GM18907 (cell line): ENCODE measurements around the gene TIGD4.
"Not testable (repeated sequence)": the region's sequence is repeated elsewhere in the genome, so short reads cannot be mapped to it uniquely, and the experiment has no call there.

ENCODE experiments used
- ATAC-seq: cut with Tn5 transposase; IDR thresholded peaks from one replicate; pipeline ENCODE4 v1.9.1; 2021; ENCODE audit warnings: mild to moderate bottlenecking, moderate library complexity; ENCODE audit not compliant: unreplicated experiment

Gene TIGD4

DNA sequence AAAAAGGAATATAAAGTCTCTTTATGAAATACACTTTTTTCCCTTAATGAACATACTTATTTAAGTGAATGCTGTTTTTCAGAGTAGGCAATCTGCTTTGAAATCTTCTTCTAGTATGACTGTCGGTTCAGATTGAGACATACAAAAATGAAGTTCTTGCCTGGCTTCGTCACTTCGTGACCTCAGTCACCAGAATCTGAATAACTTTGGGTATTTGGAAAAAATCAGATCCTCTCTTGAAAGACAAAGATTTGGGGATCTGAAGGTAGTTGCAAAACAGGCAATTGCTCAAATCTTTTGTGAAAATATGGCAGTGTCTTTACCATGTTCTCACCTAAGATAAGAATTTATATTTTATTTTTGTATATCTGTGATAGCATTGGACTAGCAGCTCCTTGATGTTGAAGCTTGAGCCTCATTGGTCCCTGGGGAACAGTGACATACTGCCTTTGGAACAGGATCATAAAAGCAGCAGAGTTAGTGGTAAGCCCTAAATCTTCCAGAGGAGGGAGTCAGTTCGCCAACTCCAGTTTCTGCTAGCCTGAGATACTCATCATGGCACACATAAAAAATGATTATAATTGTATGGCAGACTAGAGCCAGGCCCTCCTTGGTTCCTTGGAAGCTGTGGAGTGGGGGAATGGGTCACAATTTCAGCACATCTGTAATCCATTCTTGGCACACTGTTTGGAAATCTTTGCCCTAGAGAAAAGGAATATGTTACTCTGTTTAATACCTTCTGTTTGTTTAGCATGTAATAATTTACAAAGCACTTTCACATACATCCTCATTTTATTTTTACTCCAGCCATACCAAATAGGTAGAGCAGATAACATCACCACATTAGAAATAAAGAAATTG, 5.2 kb upstream of the TIGD4 start:
- ATAC-seq: no peak

DNA sequence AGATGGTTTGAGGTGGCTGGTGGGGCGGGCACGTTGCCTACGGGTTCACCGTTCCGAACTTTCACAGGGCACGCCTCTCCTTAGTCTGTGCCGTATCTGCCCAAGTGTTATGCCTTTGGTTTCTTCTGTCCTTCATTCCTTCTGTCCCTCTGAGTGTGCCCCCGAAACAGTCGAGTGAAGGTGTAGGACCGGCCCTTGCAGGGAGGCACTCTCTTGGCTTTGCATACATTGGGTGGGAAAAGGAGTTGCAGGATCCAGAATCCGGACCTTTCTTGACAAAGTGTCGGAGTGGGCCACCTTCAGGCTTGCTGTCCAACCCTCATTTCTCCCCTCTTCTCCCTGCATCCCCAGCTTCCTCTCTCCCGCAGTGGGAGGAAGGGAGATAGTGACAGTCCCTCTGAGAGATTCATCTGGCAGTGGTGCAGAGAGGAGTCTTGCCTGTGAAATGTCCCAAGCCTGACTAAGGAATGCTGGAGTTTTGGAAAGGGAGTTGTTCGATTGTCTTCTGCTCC, 793 bp upstream of the TIGD4 start:
- ATAC-seq: peak; percentile 39

DNA sequence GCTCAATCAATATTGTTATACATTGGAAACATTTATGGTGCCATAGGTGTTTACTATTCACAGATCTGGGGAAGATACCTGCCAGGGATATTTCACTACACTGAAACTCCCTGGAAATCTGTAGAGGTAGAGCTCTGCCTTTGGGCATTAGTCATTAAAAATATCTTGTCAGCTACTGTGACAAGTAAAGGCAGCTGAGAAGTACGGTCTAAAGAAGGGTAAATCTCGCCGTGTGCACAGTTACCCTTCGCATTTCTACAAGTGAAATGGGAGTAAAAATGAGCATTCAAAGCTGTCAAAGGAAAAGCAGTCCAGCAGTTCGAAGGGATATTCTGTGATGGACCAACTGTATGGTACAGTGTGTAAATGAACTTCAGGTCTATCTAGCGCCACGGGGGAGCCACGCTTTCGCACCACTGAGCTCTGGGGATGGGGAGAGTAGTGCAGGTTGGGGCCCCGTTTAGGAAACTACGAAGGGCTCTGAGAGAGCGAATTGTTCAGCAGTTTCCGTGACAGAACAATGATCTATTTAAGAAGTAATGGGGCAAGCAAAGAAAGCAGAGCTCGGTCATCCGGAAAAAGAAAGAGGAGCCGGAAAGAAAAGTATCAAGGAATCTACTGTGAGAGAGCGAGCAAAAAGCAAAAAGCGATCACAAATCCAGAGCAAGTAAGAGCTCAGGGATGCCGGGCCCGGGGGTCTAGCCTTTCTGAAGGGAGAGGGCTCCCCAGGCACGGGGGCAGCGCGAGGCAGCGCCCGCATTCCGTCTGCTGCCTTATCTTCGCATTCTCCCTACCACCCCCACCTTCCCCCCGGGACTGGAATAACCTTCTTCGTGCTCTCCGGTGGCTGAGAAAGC, 646 bp downstream of the TIGD4 start:
- peak; percentile 27 for ATAC-seq

DNA sequence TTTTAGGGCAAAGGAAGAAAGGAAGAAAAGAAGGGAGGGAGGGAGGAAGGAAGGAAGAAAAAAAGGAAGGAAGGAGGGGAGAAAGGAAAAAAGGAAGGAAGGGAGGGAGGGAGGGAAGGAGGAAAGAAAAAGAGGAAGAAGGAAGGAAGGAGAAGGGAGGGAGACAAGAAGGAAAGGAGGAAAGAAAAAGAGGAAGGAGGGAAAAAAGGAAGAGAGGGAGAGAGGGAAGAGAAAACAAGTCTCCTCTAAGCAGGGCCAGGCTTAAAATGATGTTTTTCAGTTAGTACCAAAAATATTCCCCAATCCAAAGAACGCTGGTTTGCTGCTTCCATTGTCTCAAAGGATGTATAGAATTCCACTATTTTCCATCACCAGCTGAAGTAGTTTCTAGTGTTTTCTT, 2.0 kb downstream of the TIGD4 start:
- ATAC-seq: no peak

DNA sequence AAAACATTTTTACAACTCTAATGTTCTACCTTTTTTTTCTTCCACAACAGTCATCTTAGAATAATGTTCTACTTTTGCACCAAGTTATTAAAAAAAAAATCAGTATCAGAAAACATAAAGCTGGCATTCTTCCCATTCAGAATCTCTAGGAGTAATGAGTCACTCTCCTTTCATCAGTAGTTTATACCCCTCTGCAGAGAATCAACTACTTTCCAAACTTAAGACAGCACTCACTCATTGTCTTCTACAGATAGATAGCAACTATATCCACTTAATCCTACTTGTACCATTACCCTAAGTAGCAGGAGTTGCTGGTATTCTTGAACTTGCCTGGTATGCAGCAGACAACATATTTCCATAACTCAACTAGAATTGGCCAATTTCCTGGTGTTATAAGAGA, 3.2 kb downstream of the TIGD4 start:
- ATAC-seq: no peak

DNA sequence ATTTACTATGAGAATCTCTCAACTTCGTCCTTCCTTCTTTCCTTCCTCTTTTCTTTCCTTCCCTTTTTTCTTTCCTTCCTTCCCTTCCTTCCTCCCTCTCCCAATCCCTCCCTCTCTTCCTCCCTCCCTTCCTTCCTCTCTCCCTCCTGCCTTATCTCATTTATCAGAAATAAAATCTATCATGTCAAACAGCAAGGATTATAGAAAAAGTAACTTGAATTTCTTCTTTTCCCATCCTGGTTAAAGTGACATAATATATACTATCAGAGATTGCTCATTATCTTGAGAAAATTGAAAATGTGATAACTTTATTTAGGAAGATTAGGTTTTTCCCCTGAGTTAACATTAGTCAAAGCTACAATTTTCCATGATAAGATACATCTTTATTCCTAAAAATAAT, 5.6 kb downstream of the TIGD4 start:
- no peak for ATAC-seq

DNA sequence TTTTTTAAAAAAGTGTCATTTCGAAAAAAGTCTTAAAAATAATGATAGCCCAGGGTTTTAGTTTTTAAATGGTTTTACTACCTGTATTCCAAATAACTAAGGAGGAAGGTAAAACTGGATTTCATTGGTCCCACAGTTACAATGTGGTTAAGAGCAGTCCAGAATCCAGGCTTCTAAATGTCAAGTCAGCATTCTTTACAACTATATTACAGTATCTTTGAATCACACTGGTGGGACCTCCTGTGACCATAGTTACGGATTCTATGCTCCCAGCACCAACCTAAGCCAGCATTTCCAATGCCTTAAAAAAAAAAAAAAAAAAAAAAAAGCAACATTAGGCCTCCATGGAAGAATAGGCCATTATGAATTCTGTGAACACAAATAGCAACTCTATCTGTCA, 6.2 kb downstream of the TIGD4 start:
- ATAC-seq: no peak

DNA sequence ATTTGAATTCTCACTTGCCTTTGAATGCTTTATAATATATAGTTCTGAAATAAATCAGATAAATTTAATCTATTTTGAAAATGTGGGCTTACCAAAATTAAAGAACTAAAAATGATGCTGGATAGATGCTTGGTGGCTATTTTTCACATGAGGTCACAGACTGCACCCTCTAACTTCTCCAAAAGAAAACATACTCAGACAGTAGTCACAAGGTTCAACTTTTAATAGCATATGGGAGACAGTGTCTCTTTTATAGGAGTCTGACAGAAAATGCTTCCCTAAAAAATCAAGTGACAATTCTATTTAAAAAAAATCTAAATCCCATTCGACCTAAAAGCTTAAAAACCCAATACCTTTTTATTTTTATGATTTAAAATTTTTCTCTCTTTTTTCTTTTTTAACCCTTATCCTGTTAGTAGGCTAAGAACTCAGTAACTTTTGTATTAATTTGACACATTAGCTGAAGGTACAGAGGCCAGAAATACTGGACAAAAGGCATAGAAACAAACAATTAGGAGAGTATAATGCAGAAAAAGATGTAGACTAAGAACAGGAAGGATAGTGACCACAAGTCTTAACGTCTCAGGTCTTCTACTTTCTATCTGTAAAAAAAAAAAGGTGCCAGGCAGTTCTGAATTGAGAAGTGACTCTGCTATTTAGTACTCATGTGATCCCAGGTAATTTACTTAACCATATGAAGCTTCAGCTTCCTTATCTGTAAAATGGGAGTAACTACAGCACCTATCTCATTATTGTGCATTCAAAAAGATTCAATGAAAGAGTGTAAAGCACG, 7.6 kb downstream of the TIGD4 start:
- peak; percentile 85 for ATAC-seq

DNA sequence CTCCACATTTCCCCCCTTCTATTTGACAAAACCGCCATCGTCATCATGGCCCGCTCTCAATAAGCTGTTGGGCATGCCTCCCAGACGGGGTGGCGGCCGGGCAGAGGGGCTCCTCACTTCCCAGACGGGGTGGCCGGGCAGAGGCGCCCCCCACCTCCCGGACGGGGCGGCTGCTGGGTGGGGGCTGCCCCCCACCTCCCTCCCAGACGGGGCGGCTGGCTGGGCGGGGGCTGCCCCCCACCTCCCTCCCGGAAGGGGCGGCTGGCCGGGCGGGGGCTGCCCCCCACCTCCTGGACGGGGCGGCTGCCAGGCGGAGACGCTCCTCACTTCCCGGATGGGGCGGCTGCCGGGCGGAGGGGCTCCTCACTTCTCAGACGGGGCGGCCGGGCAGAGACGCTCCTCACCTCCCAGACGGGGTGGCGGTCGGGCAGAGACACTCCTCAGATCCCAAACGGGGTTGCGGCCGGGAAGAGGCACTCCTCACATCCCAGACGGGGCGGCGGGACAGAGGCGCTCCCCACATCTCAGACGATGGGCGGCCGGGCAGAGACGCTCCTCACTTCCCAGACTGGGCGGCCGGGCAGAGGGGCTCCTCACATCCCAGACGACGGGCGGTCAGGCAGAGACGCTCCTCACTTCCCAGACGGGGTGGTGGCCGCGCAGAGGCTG, 14.3 kb downstream of the TIGD4 start:
- ATAC-seq: not testable (repeated sequence)

DNA sequence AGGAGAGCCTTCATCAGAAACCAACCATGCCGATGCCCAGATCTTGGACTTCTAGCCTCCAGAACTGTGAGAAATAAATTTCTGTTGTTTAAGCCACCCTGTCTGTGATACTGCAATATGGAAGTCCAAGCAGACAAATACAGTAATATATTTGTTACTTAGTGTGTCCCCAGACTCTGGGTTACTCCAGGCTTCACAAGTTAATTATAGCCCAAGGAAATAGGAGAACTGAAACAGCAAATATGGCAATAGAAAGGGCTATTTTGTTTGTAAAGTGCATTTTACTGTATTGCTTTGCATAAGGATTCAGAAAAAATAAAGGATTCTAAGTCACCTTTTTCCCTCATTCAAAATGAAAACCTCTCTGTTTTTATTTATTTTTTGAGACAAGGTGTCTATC, 15.7 kb downstream of the TIGD4 start:
- no peak for ATAC-seq

DNA sequence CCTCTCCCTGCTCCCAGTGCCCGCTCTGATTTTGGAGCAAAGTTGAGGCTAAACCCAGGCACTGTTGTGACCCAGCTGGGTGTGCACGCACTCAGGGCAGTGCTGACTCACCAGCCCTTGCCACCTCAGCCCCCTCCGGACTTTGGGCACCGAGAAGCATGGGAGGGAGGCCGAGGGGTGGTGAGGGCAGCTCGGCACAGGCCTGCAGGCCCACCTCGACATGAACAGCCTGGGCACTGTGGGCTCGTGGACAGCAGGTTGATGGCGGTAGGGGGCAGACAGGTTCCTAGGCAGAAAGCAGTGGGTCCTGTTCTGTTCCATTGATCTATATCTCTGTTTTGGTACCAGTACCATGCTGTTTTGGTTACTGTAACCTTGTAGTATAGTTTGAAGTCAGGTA, 30.9 kb downstream of the TIGD4 start:
- no peak for ATAC-seq

DNA sequence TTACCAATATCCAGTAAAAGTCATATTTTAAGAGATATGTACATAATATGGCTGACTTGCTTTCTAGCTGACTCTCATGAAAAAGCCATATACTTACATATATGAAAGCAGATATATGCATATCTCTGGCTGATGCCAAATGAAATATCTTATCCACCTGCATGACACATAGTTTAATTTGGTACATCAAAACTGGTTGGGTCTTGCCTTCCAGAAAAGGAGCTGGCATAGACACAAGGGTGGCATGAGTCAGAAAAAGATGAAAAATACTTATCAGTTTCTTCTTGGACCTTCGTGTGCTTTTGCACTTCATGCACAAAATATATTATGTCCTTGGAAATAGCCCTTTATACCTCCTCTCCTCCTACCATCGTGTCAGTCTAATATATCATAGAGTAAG, 32.1 kb downstream of the TIGD4 start:
- ATAC-seq: no peak

DNA sequence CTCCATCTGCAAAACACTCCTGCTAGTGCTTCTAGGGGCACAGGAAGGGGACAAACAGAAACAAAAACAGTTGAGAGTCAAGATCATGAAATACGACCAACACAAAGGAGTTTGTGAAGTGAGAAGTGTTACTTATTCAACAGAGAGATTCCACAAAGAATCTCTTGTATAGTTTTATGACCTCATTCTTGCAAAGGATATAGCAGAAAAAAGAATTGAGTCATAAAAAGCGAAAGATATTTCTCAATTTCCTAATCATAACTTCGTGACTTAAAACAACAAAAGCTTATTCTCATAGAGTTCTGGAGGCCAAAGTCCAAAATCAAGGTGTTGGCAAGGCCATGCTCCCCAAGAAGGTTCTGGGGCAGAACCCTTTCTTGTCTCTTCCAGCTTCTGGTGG, 40.7 kb downstream of the TIGD4 start:
- no peak for ATAC-seq

DNA sequence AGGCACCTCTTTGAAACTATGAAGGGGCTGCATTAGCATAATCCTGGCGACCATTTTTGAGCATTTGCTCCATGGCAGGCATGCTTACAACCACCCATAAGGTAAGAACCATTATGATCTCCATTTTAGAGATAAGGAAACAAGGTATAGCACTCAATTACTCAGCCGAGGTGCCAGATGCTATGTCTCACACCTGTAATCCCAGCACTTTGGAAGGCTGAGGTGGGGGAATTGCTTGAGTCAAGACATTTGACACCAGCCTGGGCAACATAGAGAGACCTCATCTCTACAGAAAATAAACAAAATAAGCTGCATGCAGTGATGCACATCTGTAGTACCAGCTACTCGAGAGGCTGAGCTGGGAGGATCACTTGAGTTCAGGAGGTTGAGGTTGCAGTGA, 43.6 kb downstream of the TIGD4 start:
- no peak for ATAC-seq

DNA sequence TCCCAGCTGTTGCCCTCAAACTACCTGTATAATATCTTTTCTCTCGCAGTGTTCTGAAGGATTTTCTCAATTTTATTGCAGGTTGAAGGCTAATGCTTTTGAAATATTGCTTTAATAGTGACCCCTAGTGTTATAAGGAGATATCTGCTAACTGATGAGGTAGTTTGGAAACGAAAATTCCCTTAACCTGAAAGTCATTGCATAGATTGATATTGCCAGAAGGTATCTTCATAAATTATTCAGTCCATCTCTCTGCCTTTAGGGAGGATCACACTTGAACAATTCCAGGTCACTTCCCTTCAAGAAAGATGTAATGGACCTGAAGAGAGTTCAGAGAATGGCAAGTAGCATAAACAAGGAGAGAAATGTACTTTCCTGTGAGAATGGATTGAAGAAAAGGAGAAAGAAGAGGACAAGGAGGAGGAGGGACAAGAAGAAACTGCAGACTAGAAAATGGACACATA, 44.1 kb downstream of the TIGD4 start:
- no peak for ATAC-seq

DNA sequence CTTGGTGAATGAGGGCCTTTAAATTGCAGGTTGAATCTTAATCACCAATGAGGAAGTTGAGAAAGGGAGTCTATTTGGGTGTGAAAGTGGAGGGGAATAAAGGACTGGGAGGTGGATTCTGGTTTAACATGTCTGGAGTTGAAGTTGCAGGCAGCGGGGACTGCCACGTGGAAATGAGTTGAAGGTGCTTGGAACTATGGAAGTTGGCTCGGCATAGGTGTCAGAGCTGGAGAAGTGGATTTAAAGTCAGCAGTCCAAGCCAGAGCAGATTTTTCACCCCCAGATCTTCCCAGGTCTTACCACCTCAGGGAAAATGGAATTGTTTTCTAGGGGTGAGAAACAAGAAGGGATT, 44.9 kb downstream of the TIGD4 start:
- ATAC-seq: no peak

DNA sequence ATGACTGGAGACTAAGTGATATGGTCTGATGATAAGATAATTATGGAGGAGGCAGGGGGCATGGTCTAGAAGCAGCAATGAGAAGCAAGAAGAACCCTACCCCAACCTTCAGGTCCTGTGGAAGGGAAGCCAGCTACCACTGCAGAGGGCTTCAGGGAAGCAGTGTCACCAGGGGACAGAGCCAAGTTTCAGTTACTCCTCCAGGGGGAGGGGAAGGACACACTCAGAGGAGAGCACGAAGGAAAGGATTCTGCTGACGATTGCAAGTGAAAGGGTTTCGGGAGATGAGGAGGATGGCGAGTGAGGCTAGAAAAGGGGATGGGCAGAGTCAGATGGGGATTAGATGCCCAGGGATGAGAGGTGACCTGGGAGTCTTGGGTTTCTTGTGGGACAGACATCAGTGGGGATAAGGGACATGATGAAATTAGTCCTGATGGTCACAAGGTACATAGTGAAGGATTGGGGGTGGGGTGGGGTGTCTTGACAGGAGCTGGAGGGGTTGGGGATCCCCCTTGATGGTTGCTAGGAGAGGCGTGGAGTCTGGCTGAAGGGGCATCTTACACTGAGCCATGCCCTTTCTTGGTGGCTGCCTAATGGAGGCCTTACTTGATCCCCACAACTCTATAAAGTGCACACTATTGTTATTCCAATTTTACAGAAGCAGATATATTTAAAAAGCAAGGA, 45.4 kb downstream of the TIGD4 start:
- no peak for ATAC-seq

DNA sequence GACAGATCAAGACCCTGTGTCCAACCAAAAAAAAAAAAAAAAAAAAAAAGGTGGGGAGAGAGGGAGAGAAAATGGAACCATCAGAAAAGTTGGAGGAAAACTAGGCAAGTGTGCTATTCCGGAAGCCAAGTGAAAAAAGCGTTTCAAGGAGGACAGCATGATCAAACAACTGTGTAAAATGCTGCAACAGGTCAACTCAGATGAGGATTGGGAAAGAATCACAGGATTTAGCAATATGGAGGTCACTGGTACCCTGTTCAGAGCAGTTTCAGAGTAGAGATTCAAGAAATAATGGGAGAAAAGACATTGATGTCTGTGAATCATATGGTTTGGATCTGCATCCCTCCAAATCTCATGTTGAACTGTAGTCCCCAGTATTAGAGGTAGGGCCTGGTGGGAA, 47.5 kb downstream of the TIGD4 start:
- no peak for ATAC-seq

DNA sequence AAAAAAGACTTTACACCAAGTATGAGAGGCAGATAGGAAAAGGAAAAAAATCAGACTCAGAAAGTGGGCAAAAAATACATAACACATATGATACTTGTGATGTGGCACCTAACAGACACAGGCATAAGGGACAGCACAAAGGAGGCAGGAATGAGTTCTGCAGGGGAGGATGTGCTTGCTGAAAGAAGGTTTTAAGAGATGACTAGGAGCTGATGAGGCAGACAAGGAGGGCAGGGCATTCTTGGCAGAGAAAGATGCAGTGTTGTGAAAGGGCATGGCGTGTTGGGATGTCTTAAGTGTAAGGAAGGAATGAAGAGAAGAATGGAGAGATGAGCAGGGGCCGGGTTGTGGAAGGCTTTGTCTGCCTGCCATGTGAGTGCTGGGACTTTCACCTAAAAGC, 50.1 kb downstream of the TIGD4 start:
- no peak for ATAC-seq

DNA sequence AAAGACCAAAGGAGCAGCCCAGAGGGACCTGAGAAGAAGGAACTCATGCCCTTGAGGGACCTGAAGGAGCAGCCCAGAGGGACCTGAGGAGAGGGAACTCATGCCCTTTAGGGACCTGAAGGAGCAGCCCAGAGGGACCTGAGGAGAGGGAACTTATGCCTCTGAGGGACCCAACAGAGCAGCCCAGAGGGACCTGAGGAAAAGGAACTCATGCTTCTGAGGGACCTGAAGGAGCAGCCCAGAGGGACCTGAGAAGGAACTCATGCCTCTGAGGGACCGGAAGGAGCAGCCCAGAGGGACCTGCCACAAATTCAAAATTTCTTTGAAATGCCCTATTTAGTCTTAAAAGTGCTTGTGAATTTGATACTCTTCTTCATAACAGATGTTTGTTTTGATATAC, 51.2 kb downstream of the TIGD4 start:
- no peak for ATAC-seq
